Epithelial cell of esophagus (primary cell): ENCODE data around the gene LPP.

Source experiments
- DNase-seq: peaks from one replicate; pipeline ENCODE4 v3.0.0; 2010; ENCODE audit warnings: low read depth
- H3K4me3 ChIP-seq: 2 replicates; pipeline ENCODE4 v1.5.1; 2011; ENCODE audit warnings: mild to moderate bottlenecking, low read length, control low read depth
- CTCF ChIP-seq: IDR thresholded peaks from 2 replicates; pipeline ENCODE4 v1.5.1; 2011; ENCODE audit warnings: low read depth, mild to moderate bottlenecking, low read length, control low read depth, inconsistent platforms; ENCODE audit not compliant: insufficient read depth; ENCODE audit errors: missing control alignments

Gene LPP

DNA sequence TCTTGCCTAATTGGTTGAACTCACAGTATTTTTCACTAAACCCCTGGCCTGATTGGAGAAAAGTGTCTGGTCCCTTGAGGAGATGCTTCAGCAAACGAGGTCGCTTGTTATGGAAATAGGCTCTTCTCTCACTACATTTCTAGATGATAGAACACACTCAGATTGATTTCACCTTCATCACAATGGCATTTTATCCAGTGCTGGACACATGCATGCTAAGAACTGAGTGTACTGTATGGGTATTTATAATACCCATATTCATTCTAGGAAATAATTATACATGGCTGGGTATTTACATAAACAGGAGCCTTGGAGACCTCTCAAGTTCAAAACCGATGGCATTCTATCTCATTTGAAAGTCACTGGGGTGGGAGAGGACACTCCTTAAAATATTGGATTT, 444.9 kb downstream of the LPP start:
- no peak for TF ChIP-seq CTCF

DNA sequence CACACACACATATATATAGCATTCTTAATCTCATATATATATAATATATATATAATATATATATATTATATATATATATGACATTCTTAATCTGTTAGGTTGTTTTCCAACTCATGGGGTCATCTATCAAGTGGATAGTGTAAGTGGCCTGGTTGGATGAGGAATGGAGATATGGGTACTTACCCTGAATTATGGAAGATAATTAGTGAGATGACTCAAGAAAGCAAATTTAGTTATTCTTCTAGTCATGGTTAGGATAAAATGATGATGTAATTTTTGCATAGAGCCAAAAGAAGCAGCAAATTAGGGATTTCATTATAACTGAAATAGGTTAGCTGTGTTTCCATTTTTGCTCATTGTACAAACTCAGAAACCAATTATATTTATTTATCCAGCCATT, 448.2 kb downstream of the LPP start:
- DNase-seq, result no peak
- no peak for TF ChIP-seq CTCF
- H3K4me3 ChIP-seq, result no peak overlapping the region

More for the DNA sequence above, 444.9 kb downstream of the LPP start:
- no peak for DNase-seq
- no peak overlapping the region for H3K4me3 ChIP-seq

DNA sequence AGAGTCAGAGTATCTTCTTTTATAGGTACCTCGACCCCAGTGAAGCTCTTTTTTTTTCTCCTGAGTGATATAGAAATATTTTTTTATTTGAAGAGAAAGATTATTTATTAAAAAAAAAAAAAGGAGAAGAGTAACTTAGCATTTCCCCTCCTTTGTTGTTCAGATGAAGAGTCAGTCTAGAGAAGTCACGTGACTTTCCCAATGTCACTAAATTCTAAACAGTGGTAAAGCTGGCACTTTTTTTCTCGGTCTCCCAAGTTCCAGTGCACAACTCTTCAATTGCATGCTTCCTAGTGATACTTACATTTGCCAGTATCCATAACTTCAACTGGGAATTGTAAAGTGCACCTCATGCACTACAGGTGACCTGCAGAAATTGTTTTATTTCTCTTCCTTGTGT, 448.7 kb downstream of the LPP start:
- H3K4me3 ChIP-seq, result no peak overlapping the region
- no peak for DNase-seq
- no peak for TF ChIP-seq CTCF

DNA sequence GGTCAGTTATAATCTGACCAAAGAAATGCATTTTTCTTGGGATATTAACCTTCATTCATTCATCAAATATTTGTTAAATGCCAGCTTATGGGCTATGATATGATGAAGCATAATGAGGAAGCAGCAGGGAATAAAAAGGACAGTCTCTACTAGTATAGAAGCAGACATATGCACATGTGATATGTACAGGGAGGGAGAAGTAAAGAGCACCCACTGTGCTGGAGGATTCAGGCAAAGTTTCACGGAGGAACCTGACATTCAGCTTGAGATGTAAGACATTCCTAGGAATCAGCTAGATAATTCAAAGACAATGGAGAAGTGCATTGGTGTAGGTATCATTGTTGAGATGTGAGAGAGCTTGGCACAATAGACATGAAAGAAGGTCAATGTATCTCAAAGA, 450.7 kb downstream of the LPP start:
- TF ChIP-seq CTCF, result no peak
- H3K4me3 ChIP-seq, result no peak overlapping the region
- DNase-seq, result no peak

- DNase-seq, result no peak
- TF ChIP-seq CTCF, result no peak
- H3K4me3 ChIP-seq, result no peak overlapping the region
These were observed 451.3 kb downstream of the LPP start for GRCh38 chr3:188605231-188605630.

DNA sequence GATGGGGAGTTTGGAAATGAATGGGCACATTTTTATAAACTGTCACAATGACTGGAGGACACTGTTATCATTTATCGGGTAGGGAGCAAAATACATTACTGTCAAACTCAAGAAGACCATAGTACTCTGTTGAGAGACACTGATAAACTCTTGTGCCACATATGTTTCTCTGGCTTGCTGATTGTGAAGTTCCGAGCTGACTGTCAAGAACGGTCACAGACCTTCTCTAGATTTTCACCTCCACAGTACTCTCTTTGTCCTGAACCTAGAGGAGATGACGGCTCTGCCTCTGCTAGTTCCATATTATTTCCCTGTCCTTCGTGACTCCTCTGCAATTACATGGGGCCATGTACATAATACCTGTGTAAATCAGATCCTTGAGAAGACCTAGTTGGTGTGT, 451.9 kb downstream of the LPP start:
- no peak for TF ChIP-seq CTCF
- no peak for DNase-seq
- no peak overlapping the region for H3K4me3 ChIP-seq

- no peak for DNase-seq
- H3K4me3 ChIP-seq, result no peak overlapping the region
- no peak for TF ChIP-seq CTCF
These were observed 453.9 kb downstream of the LPP start for GRCh38 chr3:188607805-188608315.
